Thoracic aorta (tissue), 2 donors: ENCODE measurements around the gene EP400. TPM values are rescaled to one million over a fixed set of nuclear protein-coding genes. Genes with fewer than 3 reads are reported as not detected.
A peak's percentile ranks its signal among the peaks of the same experiment; 100 is the strongest.
"Not testable (repeated sequence)": the region's sequence is repeated elsewhere in the genome, so short reads cannot be mapped to it uniquely, and the experiment has no call there.

Source experiments
- ATAC-seq: fragments of 150-250 bp; one replicate; pipeline ENCODE4 v1.8.0; 2017; ENCODE audit warnings: low read depth; ENCODE audit not compliant: insufficient number of reproducible peaks, low FRiP score
- DNase-seq: peaks from one replicate; pipeline ENCODE4 v3.0.0-alpha.2; 2020; ENCODE audit warnings: low spot score
- H3K27ac ChIP-seq, 2 donors: fragments of 200-600 bp; sonication (generic); 1 replicate in 1 of 2; 2 replicates in 1 of 2; pipeline ENCODE4 v1.5.1; 2016; ENCODE audit warnings: mild to moderate bottlenecking in 2 of 2, moderate library complexity in 2 of 2
- H3K27me3 ChIP-seq: fragments of 200-600 bp; sonication (generic); replicated peaks from 2 replicates; pipeline ENCODE4 v1.6.0; 2016; ENCODE audit warnings: mild to moderate bottlenecking; ENCODE audit not compliant: insufficient read depth
- H3K36me3 ChIP-seq: fragments of 200-600 bp; sonication (generic); one replicate; pipeline ENCODE4 v1.5.1; 2016
- H3K4me1 ChIP-seq, 2 donors: fragments of 200-600 bp; sonication (generic); 1 replicate in 1 of 2; 2 replicates in 1 of 2; pipeline versions ENCODE4 v1.5.1 to v1.6.0; 2016; ENCODE audit warnings: low read depth in 2 of 2, mild to moderate bottlenecking in 1 of 2; ENCODE audit not compliant: control insufficient read depth in 1 of 2
- H3K4me3 ChIP-seq: fragments of 200-600 bp; sonication (generic); 2 replicates; pipeline ENCODE4 v1.5.1; 2016; ENCODE audit warnings: mild to moderate bottlenecking
- H3K9me3 ChIP-seq: fragments of 200-600 bp; sonication (generic); 2 replicates; pipeline ENCODE4 v1.5.1; 2016
- total RNA-seq, 2 donors: library from RNA; depleted of rRNA; stranded (reverse); fragments of >200 nt; gene quantifications; one replicate each; pipeline versions ENCODE4 v1.1.0 to v1.2.3, GENCODE V29; 2016
- TF ChIP-seq, protein P1 (sequence below): fragments of 200-600 bp; sonication (generic); IDR thresholded peaks from one replicate; pipeline ENCODE4 v1.5.1; 2019; ENCODE audit warnings: antibody characterized with exemption

Gene EP400
- total RNA-seq, 2 donors from 2014 or later = 20.2 to 47.3 TPM

DNA sequence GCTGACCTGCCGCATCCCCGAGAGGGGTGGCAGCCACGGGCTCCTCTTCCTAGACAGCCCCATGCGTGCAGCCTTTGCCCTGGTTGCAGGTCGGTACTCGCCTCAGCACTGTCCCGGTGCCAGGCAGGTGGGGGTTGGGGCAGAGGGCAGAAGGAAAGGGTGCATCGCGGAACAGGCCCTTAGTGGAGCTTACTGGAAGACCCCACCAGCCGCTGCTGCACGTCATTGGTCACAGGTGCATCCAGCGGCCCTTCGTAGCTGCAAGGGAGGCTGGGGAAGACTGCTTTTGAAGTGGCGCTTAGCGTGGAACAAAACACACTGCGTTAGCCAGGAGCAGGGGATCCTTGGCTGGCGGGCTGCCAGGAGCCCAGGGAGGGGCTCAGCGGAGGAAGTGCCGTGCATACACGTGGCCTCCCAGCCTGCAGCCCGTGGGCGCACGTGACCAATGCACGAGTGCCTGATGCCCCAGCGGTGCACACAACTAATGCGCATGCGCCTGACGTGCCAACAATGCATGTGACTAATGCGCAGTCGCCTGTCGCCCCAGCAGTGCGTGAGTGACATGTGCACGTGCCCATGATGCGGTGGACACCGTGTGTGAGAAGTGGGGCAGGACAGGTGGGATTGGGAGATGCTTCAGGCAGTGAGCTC lies 5.0 kb upstream of the EP400 start:
- no peak overlapping the region for H3K4me3 ChIP-seq
- DNase-seq = no peak
- peaks cover 10% of the 10 kb centered on the region for H3K36me3 ChIP-seq
- TF ChIP-seq, protein P1, sequence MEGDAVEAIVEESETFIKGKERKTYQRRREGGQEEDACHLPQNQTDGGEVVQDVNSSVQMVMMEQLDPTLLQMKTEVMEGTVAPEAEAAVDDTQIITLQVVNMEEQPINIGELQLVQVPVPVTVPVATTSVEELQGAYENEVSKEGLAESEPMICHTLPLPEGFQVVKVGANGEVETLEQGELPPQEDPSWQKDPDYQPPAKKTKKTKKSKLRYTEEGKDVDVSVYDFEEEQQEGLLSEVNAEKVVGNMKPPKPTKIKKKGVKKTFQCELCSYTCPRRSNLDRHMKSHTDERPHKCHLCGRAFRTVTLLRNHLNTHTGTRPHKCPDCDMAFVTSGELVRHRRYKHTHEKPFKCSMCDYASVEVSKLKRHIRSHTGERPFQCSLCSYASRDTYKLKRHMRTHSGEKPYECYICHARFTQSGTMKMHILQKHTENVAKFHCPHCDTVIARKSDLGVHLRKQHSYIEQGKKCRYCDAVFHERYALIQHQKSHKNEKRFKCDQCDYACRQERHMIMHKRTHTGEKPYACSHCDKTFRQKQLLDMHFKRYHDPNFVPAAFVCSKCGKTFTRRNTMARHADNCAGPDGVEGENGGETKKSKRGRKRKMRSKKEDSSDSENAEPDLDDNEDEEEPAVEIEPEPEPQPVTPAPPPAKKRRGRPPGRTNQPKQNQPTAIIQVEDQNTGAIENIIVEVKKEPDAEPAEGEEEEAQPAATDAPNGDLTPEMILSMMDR = no peak
- no peaks in the 10 kb centered on the region for H3K9me3 ChIP-seq
- no peak for ATAC-seq
- no peak overlapping the region for H3K27ac ChIP-seq
- H3K4me1 ChIP-seq = peaks cover 6 to 11% of the 10 kb centered on the region in 2 donors
- H3K27me3 ChIP-seq = no peaks in the 10 kb centered on the region

DNA sequence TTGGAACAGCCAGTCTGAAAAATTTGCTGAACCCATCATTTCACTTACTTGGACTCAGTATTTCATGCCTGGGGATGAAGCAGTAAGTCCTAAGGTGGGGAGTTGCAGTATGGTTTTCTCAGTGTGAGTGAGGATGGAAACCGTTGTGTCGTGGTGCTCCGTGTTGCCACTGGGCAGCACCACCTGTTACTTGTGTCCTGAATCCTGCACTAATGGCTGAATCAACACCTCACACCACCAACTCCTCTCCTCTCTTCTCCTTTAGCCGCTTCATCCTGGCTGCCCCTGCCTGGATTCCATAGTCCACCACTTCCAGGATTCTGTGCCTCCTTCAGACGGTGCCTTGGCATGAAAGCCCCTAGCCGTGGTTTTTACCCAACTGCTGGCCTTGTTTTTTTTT lies 3.0 kb upstream of the EP400 start:
- Histone ChIP-seq H3K27me3 (no peaks in the 10 kb centered on the region), H3K4me1 (peaks cover 18 to 25% of the 10 kb centered on the region in 2 donors), H3K36me3 (peaks cover 10% of the 10 kb centered on the region), H3K27ac (no peak overlapping the region), H3K9me3 (no peaks in the 10 kb centered on the region), H3K4me3 (no peak overlapping the region)
- ATAC-seq = no peak
- DNase-seq = no peak
- TF ChIP-seq, protein P1 = no peak

DNA sequence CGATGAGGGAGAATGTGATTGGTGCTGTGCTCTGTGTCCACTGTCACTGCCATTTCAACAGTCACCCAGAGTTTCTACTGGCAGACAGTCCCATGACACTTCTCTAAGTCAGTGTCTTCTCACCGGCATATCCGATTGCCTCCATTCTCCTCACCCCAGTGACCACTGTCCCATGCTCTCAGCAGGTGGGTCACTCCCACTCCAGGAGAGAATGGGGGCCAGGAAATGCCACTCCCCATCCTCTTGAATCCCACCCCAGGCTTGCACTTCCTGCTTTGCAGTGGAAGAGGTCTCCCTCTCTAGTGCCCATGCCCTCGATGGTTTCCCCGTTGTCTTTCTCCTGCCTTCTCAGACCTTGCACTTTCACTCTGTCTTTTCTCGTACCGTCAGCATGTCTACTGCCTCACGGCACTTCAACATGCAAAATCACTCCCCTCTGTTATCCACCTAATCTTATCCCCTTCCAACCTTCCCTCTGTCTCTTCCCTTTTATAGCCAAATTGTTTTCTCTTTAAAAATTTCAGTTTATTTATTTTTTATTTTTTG lies 2.2 kb upstream of the EP400 start:
- H3K36me3 ChIP-seq = peaks cover 10% of the 10 kb centered on the region
- ATAC-seq = no peak
- no peak for DNase-seq
- TF ChIP-seq, protein P1 = no peak
- H3K4me1 ChIP-seq = peaks cover 20 to 30% of the 10 kb centered on the region in 2 donors
- peak overlapping the region; percentile 37 to 84 for H3K27ac ChIP-seq
- no peaks in the 10 kb centered on the region for H3K27me3 ChIP-seq
- no peak overlapping the region for H3K4me3 ChIP-seq
- no peaks in the 10 kb centered on the region for H3K9me3 ChIP-seq

DNA sequence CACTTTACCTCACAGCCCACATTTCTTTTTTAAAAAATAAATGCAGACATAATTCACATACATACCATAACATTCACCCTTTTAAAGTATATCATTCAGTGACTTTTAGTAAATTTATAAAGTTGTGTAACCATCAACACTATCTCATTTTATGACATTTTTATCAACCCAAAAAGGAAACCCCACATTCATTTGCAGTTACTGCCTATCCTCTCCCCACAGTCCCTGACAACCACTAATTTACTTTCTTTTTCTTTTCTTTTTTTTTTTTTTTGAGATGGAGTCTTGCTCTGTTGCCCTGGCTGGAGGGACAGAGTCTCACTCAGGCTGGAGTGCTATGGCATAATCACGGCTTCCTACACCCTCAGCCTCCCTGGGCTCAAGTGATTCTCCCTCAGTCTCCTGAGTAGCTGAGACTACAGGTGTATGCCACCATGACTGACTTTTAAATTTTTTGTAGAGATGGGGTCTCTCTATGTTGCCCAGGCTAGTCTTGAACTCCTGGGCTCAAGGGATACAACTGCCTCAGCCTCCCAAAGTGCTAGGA lies 1.5 kb upstream of the EP400 start:
- Histone ChIP-seq H3K4me1 (peaks cover 20 to 35% of the 10 kb centered on the region in 2 donors), H3K4me3 (peak overlapping the region; percentile 82), H3K27ac (peak overlapping the region; percentile 84 to 87), H3K36me3 (peaks cover 10% of the 10 kb centered on the region), H3K27me3 (no peaks in the 10 kb centered on the region), H3K9me3 (no peaks in the 10 kb centered on the region)
- DNase-seq (no peak), ATAC-seq (no peak)
- TF ChIP-seq, protein P1 = no peak

DNA sequence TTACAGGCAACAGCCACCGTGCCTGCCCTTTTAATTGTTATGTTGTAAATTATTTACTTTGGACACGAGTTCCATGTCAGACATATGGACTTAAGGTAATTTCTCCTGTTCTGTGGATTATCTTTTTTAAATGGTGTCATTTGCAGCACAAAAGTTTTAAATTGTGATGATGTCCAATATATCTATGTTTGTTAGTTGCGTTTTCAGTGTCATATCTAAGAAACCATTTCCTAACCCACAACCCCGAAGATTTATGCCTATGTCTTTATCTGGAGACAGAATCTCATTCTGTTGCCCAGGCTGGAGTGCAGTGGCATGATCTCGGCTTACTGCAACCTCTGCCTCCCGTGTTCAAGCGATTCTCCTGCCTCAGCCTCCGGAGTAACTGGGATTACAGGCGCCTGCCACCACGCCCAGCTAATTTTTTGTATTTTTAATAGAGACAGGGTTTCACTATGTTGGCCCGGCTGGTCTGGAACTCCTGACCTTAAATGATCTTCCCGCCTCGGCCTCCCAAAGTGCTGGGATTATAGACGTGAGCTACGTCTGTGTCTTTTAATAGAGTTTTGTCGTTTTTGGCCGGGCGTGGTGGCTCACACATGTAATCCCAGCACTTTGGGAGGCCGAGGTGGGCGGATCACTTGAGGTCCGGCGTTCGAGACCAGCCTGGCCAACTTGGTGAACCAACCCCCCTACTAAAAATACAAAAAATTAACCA lies 870 bp upstream of the EP400 start:
- peak; percentile 11 for ATAC-seq

More for the DNA sequence above, 870 bp upstream of the EP400 start:
- not testable (repeated sequence) for H3K36me3 ChIP-seq, H3K9me3 ChIP-seq, DNase-seq, H3K27me3 ChIP-seq
- H3K4me1 ChIP-seq = peaks cover 20 to 37% of the 10 kb centered on the region in 2 donors
- H3K27ac ChIP-seq = peak overlapping the region; percentile 84 to 87
- peak overlapping the region; percentile 82 for H3K4me3 ChIP-seq
